Fibroblast of lung (primary cell): ENCODE measurements around the gene SVEP1. TPM values are rescaled to one million over a fixed set of nuclear protein-coding genes. Genes with fewer than 3 reads are reported as not detected.
A peak's percentile ranks its signal among the peaks of the same experiment; 100 is the strongest.

Experiments
- DNase-seq, 2 donors: peaks; one replicate each; pipeline versions ENCODE4 v3.0.0 to v3.0.0-alpha.2; 2010; ENCODE audit warnings: low read depth in 2 of 2
- H2AFZ ChIP-seq: 2 replicates; pipeline ENCODE4 v1.5.1; 2012; ENCODE audit warnings: low read length, control low read depth, inconsistent platforms
- H3K27ac ChIP-seq: 2 replicates; pipeline ENCODE4 v1.5.1; 2011; ENCODE audit warnings: low read length, control low read depth; ENCODE audit not compliant: insufficient read depth
- H3K27me3 ChIP-seq: 2 replicates; pipeline ENCODE4 v1.5.1; 2011; ENCODE audit warnings: mild to moderate bottlenecking, low read length; ENCODE audit not compliant: control insufficient read depth, insufficient read depth
- H3K36me3 ChIP-seq: 2 replicates; pipeline ENCODE4 v1.5.1; 2011; ENCODE audit warnings: low read length; ENCODE audit not compliant: control insufficient read depth, insufficient read depth
- H3K4me1 ChIP-seq: 2 replicates; pipeline ENCODE4 v1.5.1; 2011; ENCODE audit warnings: low read length; ENCODE audit not compliant: control insufficient read depth, insufficient read depth; ENCODE audit errors: extremely low read depth
- H3K4me2 ChIP-seq: 2 replicates; pipeline ENCODE4 v1.5.1; 2011; ENCODE audit warnings: low read length, control low read depth; ENCODE audit not compliant: insufficient read depth; ENCODE audit errors: extremely low read depth
- H3K4me3 ChIP-seq, 4 experiments: fragments of 200-600 bp in 1 of 4; sonication (generic) in 1 of 4; replicated peaks in 1 of 4; 2 replicates each; pipeline ENCODE4 v1.5.1; 2011 to 2016; ENCODE audit warnings: low read length in 4 of 4, low read depth in 3 of 4, mild to moderate bottlenecking in 3 of 4, control low read depth in 2 of 4, inconsistent platforms in 1 of 4, mixed read lengths in 1 of 4; ENCODE audit not compliant: insufficient read depth in 1 of 4; ENCODE audit errors: control extremely low read depth in 1 of 4
- H3K79me2 ChIP-seq: 2 replicates; pipeline ENCODE4 v1.5.1; 2012; ENCODE audit warnings: mild to moderate bottlenecking, low read length, inconsistent platforms; ENCODE audit not compliant: control insufficient read depth, insufficient read depth
- H3K9ac ChIP-seq: 2 replicates; pipeline ENCODE4 v1.5.1; 2011; ENCODE audit warnings: mild to moderate bottlenecking, low read length, control low read depth; ENCODE audit not compliant: insufficient read depth
- H3K9me3 ChIP-seq: 2 replicates; pipeline ENCODE4 v1.5.1; 2012; ENCODE audit warnings: low read depth, low read length; ENCODE audit not compliant: control insufficient read depth, insufficient read depth
- H4K20me1 ChIP-seq: 2 replicates; pipeline ENCODE4 v1.5.1; 2011; ENCODE audit warnings: low read length; ENCODE audit not compliant: control insufficient read depth, insufficient read depth; ENCODE audit errors: extremely low read depth
- EZH2 ChIP-seq: IDR thresholded peaks from 2 replicates; pipeline ENCODE4 v1.5.1; 2012; ENCODE audit warnings: low read length, control low read depth, mild to moderate bottlenecking; ENCODE audit errors: missing control alignments
- polyA plus RNA-seq, 2 donors: library from polyadenylated mRNA; depleted of rRNA in 1 of 2; stranded (reverse) in 1 of 2; unstranded in 1 of 2; fragments of >200 nt; gene quantifications; 2 replicates each; pipeline ENCODE4 v1.2.1, GENCODE V29; 2011 to 2012; ENCODE audit warnings: missing spikeins in 1 of 2
- total RNA-seq: library from RNA; depleted of rRNA; stranded (reverse); fragments of >200 nt; gene quantifications from 2 replicates; pipeline ENCODE4 v1.2.1, GENCODE V29; 2014
- TF ChIP-seq, protein P1 (sequence below), 2 donors: IDR thresholded peaks in 1 of 2; conservative IDR thresholded peaks in 1 of 2; 1 replicate in 1 of 2; 2 replicates in 1 of 2; pipeline ENCODE4 v1.5.1; 2011 to 2012; ENCODE audit warnings: low read length in 2 of 2, control low read depth in 1 of 2, inconsistent platforms in 1 of 2, low read depth in 1 of 2, mild to moderate bottlenecking in 1 of 2

SVEP1 gene
- total and polyA plus RNA-seq, 2 donors (not counting 1 experiment from before 2014, with no cell fraction given): 46.3 to 96.9 TPM

DNA sequence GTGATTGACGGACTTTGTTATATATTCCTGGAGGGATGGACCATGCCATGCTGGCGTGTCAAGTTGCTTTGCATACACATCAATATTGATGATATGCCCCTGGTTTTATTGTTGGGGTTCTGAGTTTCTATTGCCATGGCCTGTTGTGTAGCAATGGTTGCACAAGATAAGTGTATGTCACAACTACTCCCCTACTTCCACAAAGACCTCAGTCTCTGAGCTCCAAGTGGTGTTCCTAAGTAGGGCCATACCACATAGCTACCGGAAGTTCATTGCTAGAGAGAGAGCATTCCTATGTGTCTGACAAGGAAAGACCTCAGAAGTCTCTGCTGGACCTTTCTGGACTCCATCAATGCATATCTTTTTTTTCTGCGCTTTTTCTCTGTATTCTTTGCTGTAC, 261.6 kb downstream of the SVEP1 start:
- H3K4me2 ChIP-seq: no peak overlapping the region
- no peak for TF ChIP-seq EZH2
- TF ChIP-seq, protein P1, sequence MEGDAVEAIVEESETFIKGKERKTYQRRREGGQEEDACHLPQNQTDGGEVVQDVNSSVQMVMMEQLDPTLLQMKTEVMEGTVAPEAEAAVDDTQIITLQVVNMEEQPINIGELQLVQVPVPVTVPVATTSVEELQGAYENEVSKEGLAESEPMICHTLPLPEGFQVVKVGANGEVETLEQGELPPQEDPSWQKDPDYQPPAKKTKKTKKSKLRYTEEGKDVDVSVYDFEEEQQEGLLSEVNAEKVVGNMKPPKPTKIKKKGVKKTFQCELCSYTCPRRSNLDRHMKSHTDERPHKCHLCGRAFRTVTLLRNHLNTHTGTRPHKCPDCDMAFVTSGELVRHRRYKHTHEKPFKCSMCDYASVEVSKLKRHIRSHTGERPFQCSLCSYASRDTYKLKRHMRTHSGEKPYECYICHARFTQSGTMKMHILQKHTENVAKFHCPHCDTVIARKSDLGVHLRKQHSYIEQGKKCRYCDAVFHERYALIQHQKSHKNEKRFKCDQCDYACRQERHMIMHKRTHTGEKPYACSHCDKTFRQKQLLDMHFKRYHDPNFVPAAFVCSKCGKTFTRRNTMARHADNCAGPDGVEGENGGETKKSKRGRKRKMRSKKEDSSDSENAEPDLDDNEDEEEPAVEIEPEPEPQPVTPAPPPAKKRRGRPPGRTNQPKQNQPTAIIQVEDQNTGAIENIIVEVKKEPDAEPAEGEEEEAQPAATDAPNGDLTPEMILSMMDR (conservative IDR thresholded peaks at IDR 0.05 in 1 of 2, IDR thresholded peaks at IDR 0.05 in 1 of 2; ENCODE audit: low read depth in 1 of 2, low read length in 2 of 2): no peak
- H3K9me3 ChIP-seq: no peaks in the 10 kb centered on the region
- H3K36me3 ChIP-seq: no peaks in the 10 kb centered on the region
- H3K27me3 ChIP-seq: peaks cover 2% of the 10 kb centered on the region
- H3K9ac ChIP-seq: no peak overlapping the region
- H3K27ac ChIP-seq: no peak overlapping the region
- no peaks in the 10 kb centered on the region for H4K20me1 ChIP-seq
- H3K4me3 ChIP-seq: no peak overlapping the region
- H2AFZ ChIP-seq: no peak overlapping the region
- no peaks in the 10 kb centered on the region for H3K4me1 ChIP-seq
- no peak for DNase-seq
- no peaks in the 10 kb centered on the region for H3K79me2 ChIP-seq

- Histone ChIP-seq H3K27me3 (no peaks in the 10 kb centered on the region), H3K36me3 (no peaks in the 10 kb centered on the region), H3K9me3 (no peaks in the 10 kb centered on the region), H4K20me1 (no peaks in the 10 kb centered on the region), H3K4me2 (peak overlapping the region; percentile 11), H3K4me3 (peak overlapping the region in 1 of 4 experiments; percentile 23), H3K27ac (no peak overlapping the region), H2AFZ (no peak overlapping the region), H3K79me2 (no peaks in the 10 kb centered on the region), H3K4me1 (no peaks in the 10 kb centered on the region), H3K9ac (no peak overlapping the region)
- TF ChIP-seq, protein P1 (conservative IDR thresholded peaks at IDR 0.05 in 1 of 2, IDR thresholded peaks at IDR 0.05 in 1 of 2; ENCODE audit: low read depth in 1 of 2, low read length in 2 of 2): no peak
- no peak for TF ChIP-seq EZH2
- DNase-seq: peak in 1 of 2 donors; percentile 9
Measured at GRCh38 chr9:110316261-110317075, 263.1 kb downstream of the SVEP1 start.

Other genes starting within 250 kb of the SVEP1 start
- not detected in 2 replicates for gene TXNDC8, start 241.9 kb downstream of the SVEP1 start, total RNA-seq
- gene TXNDC8, start 241.9 kb downstream of the SVEP1 start, polyA plus RNA-seq: not detected in 2 replicates
- gene MUSK, start 89.0 kb upstream of the SVEP1 start, total RNA-seq: under 0.01 and 0.66 TPM in 2 replicates
- gene MUSK, start 89.0 kb upstream of the SVEP1 start, polyA plus RNA-seq: 0.31 and 1.3 TPM in 2 replicates